BJ (cell line): ENCODE results near the gene ZNF275. TPM values are rescaled to one million over a fixed set of nuclear protein-coding genes. Genes with fewer than 3 reads are reported as not detected.

ENCODE experiments used
- CTCF ChIA-PET: fragments of 350-600 bp; formaldehyde crosslinking; extraction: SDS; loops from one replicate; lab custom pipeline; 2021; ENCODE audit warnings: antibody characterized with exemption, inconsistent platforms; lab: Yijun Ruan, JAX
- POLR2A ChIA-PET: fragments of 300-600 bp; sonication (Branson Sonifier 250); formaldehyde crosslinking; extraction: SDS; loops from one replicate; lab custom pipeline; 2021; ENCODE audit warnings: antibody characterized with exemption; lab: Charles Lee
- DNase-seq: peaks from one replicate; pipeline ENCODE4 v3.0.0-alpha.2; 2011; ENCODE audit warnings: low read depth
- H3K27me3 ChIP-seq: 2 replicates; pipeline ENCODE4 v1.6.0; 2011; ENCODE audit warnings: low read length; ENCODE audit not compliant: control insufficient read depth, insufficient read depth
- H3K36me3 ChIP-seq: 2 replicates; pipeline ENCODE4 v1.5.1; 2011; ENCODE audit warnings: low read length; ENCODE audit not compliant: control insufficient read depth, insufficient read depth
- H3K4me3 ChIP-seq: 2 replicates; pipeline ENCODE4 v1.5.1; 2011; ENCODE audit warnings: low read depth, mild to moderate bottlenecking, control low read depth, low read length
- polyA plus RNA-seq: library from polyadenylated mRNA; depleted of rRNA; stranded (reverse); fragments of >200 nt; gene quantifications from 2 replicates; pipeline ENCODE4 v1.2.3, GENCODE V29; 2011
- TF ChIP-seq, protein P1 (sequence below): IDR thresholded peaks from 2 replicates; pipeline ENCODE4 v1.5.1; 2011; ENCODE audit warnings: low read depth, mild to moderate bottlenecking, control low read depth, inconsistent platforms, low read length, moderate library complexity; ENCODE audit not compliant: insufficient read depth

The ZNF275 gene
- polyA plus RNA-seq, 1 experiment = 12.0 TPM

DNA sequence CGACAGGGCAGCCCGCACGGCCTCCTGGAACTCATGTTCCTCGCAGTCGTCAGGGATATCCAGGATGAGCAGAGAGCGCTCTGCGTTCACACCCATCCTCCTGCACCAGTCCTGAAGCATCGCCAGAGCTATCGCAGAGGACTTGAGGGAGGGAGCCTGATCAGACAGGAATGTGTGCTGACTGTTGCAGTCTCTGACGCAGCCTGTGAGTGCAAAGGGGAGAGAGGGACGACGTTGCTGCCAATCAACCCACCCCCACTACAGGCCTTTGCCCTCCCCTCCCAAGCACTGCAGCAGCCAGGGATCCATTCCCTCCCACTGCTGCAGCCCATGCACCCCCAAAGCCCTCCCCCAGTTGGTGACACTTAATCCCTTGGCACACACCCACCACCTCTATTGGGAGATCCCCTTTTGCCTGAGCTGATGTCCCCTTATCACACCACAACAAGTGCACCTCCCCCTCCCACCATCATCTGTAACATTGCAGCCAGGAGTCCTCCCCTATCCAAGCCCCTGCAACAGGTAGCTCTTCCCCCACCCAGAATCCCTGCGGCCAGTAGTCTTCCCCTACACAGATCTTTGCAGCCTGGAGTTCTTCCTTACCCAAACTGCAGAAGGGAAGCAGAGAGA, 13.3 kb upstream of the ZNF275 start:
- Histone ChIP-seq H3K36me3 (no peaks in the 10 kb centered on the region), H3K4me3 (no peak overlapping the region), H3K27me3 (peaks cover 5% of the 10 kb centered on the region)
- DNase-seq = no peak
- POLR2A ChIA-PET = no interaction called here
- CTCF ChIA-PET = no interaction called here
- TF ChIP-seq, protein P1, sequence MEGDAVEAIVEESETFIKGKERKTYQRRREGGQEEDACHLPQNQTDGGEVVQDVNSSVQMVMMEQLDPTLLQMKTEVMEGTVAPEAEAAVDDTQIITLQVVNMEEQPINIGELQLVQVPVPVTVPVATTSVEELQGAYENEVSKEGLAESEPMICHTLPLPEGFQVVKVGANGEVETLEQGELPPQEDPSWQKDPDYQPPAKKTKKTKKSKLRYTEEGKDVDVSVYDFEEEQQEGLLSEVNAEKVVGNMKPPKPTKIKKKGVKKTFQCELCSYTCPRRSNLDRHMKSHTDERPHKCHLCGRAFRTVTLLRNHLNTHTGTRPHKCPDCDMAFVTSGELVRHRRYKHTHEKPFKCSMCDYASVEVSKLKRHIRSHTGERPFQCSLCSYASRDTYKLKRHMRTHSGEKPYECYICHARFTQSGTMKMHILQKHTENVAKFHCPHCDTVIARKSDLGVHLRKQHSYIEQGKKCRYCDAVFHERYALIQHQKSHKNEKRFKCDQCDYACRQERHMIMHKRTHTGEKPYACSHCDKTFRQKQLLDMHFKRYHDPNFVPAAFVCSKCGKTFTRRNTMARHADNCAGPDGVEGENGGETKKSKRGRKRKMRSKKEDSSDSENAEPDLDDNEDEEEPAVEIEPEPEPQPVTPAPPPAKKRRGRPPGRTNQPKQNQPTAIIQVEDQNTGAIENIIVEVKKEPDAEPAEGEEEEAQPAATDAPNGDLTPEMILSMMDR = no peak

DNA sequence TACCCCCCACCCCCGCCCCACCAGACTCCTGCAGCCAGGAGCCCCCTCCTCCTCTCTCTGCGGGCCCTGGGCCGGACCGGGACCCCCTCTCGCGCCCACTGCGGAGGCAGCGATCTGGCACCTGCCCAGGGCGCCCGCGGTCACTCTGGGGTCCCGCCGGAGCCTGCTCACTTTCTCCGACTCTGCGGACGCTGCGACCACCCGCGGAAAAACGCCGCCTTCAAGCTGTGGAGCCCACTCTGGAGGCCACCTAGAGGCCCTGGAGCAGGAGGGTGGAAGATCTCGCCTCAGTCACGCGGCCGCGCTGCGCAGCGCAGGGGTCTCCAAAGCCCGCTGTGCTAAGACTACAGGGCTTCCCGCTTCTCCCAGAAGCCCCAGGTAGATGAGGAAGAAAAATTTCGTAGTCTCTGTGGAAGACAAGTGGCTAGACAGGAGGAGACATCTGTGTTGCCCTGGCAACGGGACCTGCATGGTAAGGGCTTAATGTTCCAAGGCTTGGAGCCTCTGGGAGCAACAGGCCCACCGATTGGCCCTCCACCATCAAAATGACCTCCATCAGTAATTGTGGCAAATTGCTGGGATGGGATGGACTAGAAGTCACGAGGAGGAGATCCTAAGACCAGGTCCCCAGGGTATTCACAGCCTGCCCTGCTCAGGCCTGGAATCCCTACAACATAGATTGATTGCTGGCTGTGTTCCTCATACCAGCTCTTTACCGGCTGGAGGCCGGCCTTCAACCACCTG, 12.4 kb upstream of the ZNF275 start, which contains the start of gene PNMA6F:
PNMA6F (minus strand) TSS at position 387 of the 744 bp plus-strand sequence. CDS start 1,093 bp downstream, outside the sequence.
- Histone ChIP-seq H3K4me3 (no peak within 1 kb of the TSS), H3K36me3 (no peaks in the 10 kb centered on the region), H3K27me3 (peaks cover 5% of the 10 kb centered on the region)
- TF ChIP-seq, protein P1 = no peak
- ChIA-PET CTCF (no interaction called here), POLR2A (no interaction called here)
- DNase-seq = no peak

DNA sequence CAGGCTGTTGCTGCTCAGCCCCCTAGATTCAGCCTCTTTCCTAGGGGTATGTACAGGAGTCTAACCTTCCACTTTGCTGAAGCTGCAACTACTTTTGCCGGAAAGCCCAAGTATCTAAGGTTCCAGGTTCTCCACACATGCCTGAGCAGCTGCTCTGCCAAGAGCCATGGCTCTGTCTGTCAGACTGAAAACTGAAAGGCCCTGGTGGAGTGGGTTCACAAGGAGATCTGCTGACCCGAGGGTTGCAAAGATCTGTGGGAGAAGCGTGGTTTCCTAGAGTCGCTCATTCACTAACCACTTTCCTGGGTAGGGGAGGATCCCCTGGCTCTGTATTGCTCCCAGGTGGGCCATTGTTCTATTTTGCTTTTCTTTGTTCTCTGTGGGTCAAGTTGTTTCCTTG, 6.4 kb upstream of the ZNF275 start:
- TF ChIP-seq, protein P1 = no peak
- POLR2A ChIA-PET = no interaction called here
- H3K4me3 ChIP-seq = no peak overlapping the region
- no peak for DNase-seq
- H3K27me3 ChIP-seq = peaks cover 1% of the 10 kb centered on the region; the same call in 1 of the 2 replicates
- H3K36me3 ChIP-seq = no peaks in the 10 kb centered on the region
- CTCF ChIA-PET = no interaction called here

DNA sequence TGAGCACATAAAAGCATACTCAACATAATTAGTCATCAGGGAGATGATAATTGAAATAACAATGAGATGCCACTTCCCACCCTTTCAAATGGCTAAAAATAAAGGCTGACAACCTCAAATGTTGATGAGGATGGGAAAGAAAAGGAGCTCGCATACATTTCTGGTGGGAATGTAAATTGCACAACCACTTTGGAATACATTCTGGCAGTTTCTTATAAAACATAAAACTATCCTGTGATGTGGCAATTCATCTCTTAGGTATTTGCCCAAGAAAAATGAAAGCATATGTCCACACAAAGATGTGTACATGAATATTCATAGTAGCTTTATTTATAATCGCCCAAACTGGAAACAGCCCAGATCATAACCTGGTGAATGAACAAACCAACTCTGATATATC, 687 bp upstream of the ZNF275 start:
- Histone ChIP-seq H3K27me3 (no peaks in the 10 kb centered on the region), H3K36me3 (no peaks in the 10 kb centered on the region), H3K4me3 (peak overlapping the region; percentile 43)
- ChIA-PET CTCF (interaction anchor here (1.3 kb wide), 1 partner anchor 127 kb away, joined by 3 read pairs; no protein-coding TSS in a partner anchor), POLR2A (no interaction called here)
- peak; percentile 22 for DNase-seq
- TF ChIP-seq, protein P1 = no peak

DNA sequence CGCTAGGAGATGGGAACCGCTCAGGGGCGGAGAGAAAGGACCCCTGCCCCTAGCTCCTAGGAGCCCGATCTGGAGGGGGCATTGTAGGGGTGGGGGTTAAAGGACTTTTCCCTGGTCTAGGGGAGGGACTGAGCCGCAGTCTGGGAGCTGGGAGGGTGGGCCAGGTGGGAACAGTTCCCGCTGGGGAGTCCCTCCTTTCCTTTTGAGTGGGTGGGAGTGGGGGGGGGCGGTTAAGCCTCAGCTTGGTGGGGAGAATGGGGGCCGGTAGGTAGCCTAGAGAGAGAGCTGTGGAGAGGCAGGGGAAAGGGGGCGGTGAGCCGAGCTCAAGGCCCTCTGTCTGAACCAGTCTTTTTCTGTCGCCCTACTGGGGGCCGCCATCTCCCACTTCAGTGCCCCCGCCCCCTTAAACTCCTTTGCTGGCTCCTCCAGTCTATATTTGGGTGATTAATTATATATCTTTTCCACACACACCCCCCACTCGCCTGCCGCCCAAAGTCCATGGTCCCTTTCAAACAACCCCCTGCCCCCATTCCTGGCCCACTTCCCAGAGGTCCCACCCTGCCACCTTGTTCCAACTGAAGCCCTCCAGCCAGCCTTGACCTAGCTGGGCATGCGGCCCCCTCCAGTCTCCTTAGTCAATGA, 822 bp downstream of the ZNF275 start:
- DNase-seq = no peak
- CTCF ChIA-PET = interaction anchor here (0.9 kb wide), 1 partner anchor 126 kb away, joined by 3 read pairs; no protein-coding TSS in a partner anchor
- Histone ChIP-seq H3K4me3 (peak overlapping the region; percentile 86), H3K27me3 (no peaks in the 10 kb centered on the region), H3K36me3 (no peaks in the 10 kb centered on the region; the same call in 1 of the 2 replicates)
- TF ChIP-seq, protein P1 = no peak
- POLR2A ChIA-PET = interaction anchor here (0.6 kb wide), 1 partner anchor 106 kb away, joined by 3 read pairs; no protein-coding TSS in a partner anchor
